H9 (cell line): Measurements from ENCODE around the gene ANAPC16. TPM values are rescaled to one million over a fixed set of nuclear protein-coding genes. Genes with fewer than 3 reads are reported as not detected.

Experiments
- DNase-seq: peaks from one replicate; pipeline ENCODE4 v3.0.0-alpha.2; 2017
- H2AFZ ChIP-seq: one replicate; pipeline ENCODE4 v1.6.1; 2013; ENCODE audit warnings: mild to moderate bottlenecking, low read length, control low read depth, moderate library complexity
- H2AK5ac ChIP-seq: 2 replicates; pipeline ENCODE4 v1.6.1; 2013; ENCODE audit warnings: low read length, control low read depth, mixed read lengths; ENCODE audit not compliant: insufficient read length
- H2BK120ac ChIP-seq: one replicate; pipeline ENCODE4 v1.6.1; 2013; ENCODE audit warnings: low read depth, mild to moderate bottlenecking, low read length, control low read depth, inconsistent platforms; ENCODE audit not compliant: poor library complexity, severe bottlenecking
- H2BK12ac ChIP-seq: 2 replicates; pipeline ENCODE4 v1.6.1; 2013; ENCODE audit warnings: low read length, control low read depth, mixed read lengths, low read depth; ENCODE audit not compliant: insufficient read length
- H2BK15ac ChIP-seq: 2 replicates; pipeline ENCODE4 v1.6.1; 2013; ENCODE audit warnings: low read depth, low read length, control low read depth
- H2BK20ac ChIP-seq: one replicate; pipeline ENCODE4 v1.6.1; 2013; ENCODE audit warnings: low read depth, mild to moderate bottlenecking, low read length, control low read depth, inconsistent platforms; ENCODE audit not compliant: poor library complexity, severe bottlenecking
- H2BK5ac ChIP-seq: 2 replicates; pipeline ENCODE4 v1.6.1; 2013; ENCODE audit warnings: low read length, control low read depth, mixed read lengths; ENCODE audit not compliant: insufficient read length
- H3K14ac ChIP-seq: 2 replicates; pipeline ENCODE4 v1.6.1; 2013; ENCODE audit warnings: low read length, control low read depth; ENCODE audit not compliant: insufficient read depth
- H3K18ac ChIP-seq: 2 replicates; pipeline ENCODE4 v1.6.1; 2013; ENCODE audit warnings: low read depth, mild to moderate bottlenecking, mixed read lengths, low read length, control low read depth; ENCODE audit not compliant: insufficient read length
- H3K23ac ChIP-seq: 2 replicates; pipeline ENCODE4 v1.6.1; 2013; ENCODE audit warnings: low read length, control low read depth, mixed read lengths, low read depth; ENCODE audit not compliant: insufficient read length
- H3K23me2 ChIP-seq: 2 replicates; pipeline ENCODE4 v1.6.1; 2013; ENCODE audit warnings: low read depth, mild to moderate bottlenecking, mixed read lengths, low read length, control low read depth; ENCODE audit not compliant: insufficient read length, poor library complexity, severe bottlenecking
- H3K27ac ChIP-seq: 2 replicates; pipeline ENCODE4 v1.5.1; 2013; ENCODE audit warnings: low read length, control low read depth, mixed read lengths, low read depth; ENCODE audit not compliant: insufficient read length
- H3K27me3 ChIP-seq: 2 replicates; pipeline ENCODE4 v1.6.1; 2013; ENCODE audit warnings: low read length, control low read depth, inconsistent platforms; ENCODE audit not compliant: insufficient read depth
- H3K4ac ChIP-seq: 2 replicates; pipeline ENCODE4 v1.6.1; 2013; ENCODE audit warnings: low read depth, mild to moderate bottlenecking, control low read depth, inconsistent platforms, low read length, moderate library complexity
- H3K4me1 ChIP-seq: 2 replicates; pipeline ENCODE4 v1.6.1; 2013; ENCODE audit warnings: low read length, control low read depth, inconsistent platforms; ENCODE audit not compliant: insufficient read depth
- H3K4me2 ChIP-seq: 2 replicates; pipeline ENCODE4 v1.6.1; 2013; ENCODE audit warnings: low read length, control low read depth, mixed read lengths; ENCODE audit not compliant: insufficient read length, insufficient read depth
- H3K56ac ChIP-seq: 2 replicates; pipeline ENCODE4 v1.6.1; 2013; ENCODE audit warnings: low read depth, mild to moderate bottlenecking, mixed read lengths, low read length, control low read depth; ENCODE audit not compliant: insufficient read length
- H3K79me1 ChIP-seq: 2 replicates; pipeline ENCODE4 v1.6.1; 2013; ENCODE audit warnings: low read depth, mild to moderate bottlenecking, moderate library complexity, low read length, control low read depth, inconsistent platforms; ENCODE audit not compliant: insufficient read depth, poor library complexity, severe bottlenecking
- H3K79me2 ChIP-seq: 2 replicates; pipeline ENCODE4 v1.6.1; 2013; ENCODE audit warnings: low read length, control low read depth, inconsistent platforms; ENCODE audit not compliant: insufficient read depth
- H3K9ac ChIP-seq: 2 replicates; pipeline ENCODE4 v1.6.1; 2013; ENCODE audit warnings: low read length, control low read depth, mixed read lengths; ENCODE audit not compliant: insufficient read length; ENCODE audit errors: extremely low read depth
- H3K9me3 ChIP-seq: one replicate; pipeline ENCODE4 v1.6.1; 2013; ENCODE audit warnings: low read depth, low read length, inconsistent platforms; ENCODE audit not compliant: control insufficient read depth
- H3T11ph ChIP-seq: one replicate; pipeline ENCODE4 v1.6.1; 2013; ENCODE audit warnings: mild to moderate bottlenecking, low read length, control low read depth, inconsistent platforms
- H4K20me1 ChIP-seq: one replicate; pipeline ENCODE4 v1.6.1; 2013; ENCODE audit not compliant: control insufficient read depth, insufficient read length, insufficient read depth
- H4K5ac ChIP-seq: 2 replicates; pipeline ENCODE4 v1.6.1; 2013; ENCODE audit warnings: low read depth, mild to moderate bottlenecking, mixed read lengths, low read length, control low read depth; ENCODE audit not compliant: insufficient read length
- H4K8ac ChIP-seq: replicated peaks from 2 replicates; pipeline ENCODE4 v1.6.1; 2013; ENCODE audit warnings: low read length, control low read depth, mixed read lengths, low read depth; ENCODE audit not compliant: insufficient read length
- H4K91ac ChIP-seq: 2 replicates; pipeline ENCODE4 v1.6.1; 2013; ENCODE audit warnings: low read depth, mild to moderate bottlenecking, moderate library complexity, mixed read lengths, low read length, control low read depth; ENCODE audit not compliant: insufficient read length
- H3K27ac Mint-ChIP-seq, 3 experiments: 2 replicates in 2 of 3; 3 replicates in 1 of 3; pipeline ENCODE4 v1.8.0; 2020 to 2021; ENCODE audit warnings: mixed read lengths in 3 of 3, mild to moderate bottlenecking in 1 of 3, moderate library complexity in 1 of 3
- H3K27me3 Mint-ChIP-seq: 2 replicates; pipeline ENCODE4 v1.8.0; 2021; ENCODE audit warnings: low read depth, mild to moderate bottlenecking, moderate library complexity, mixed read lengths
- H3K36me3 Mint-ChIP-seq, 3 experiments: 2 replicates in 2 of 3; 3 replicates in 1 of 3; pipeline ENCODE4 v1.8.0; 2020 to 2021; ENCODE audit warnings: low read depth in 3 of 3, mixed read lengths in 3 of 3; ENCODE audit not compliant: insufficient read depth in 1 of 3
- H3K4me1 Mint-ChIP-seq, 2 experiments: 2 replicates each; pipeline ENCODE4 v1.8.0; 2020; ENCODE audit warnings: mixed read lengths in 2 of 2
- H3K4me3 Mint-ChIP-seq, 2 experiments: 2 replicates in 1 of 2; 3 replicates in 1 of 2; pipeline ENCODE4 v1.8.0; 2020 to 2021; ENCODE audit warnings: mild to moderate bottlenecking in 2 of 2, mixed read lengths in 2 of 2, moderate library complexity in 1 of 2
- H3K9me3 Mint-ChIP-seq, 2 experiments: 2 replicates in 1 of 2; 3 replicates in 1 of 2; pipeline ENCODE4 v1.8.0; 2020; ENCODE audit warnings: mild to moderate bottlenecking in 2 of 2, mixed read lengths in 2 of 2, moderate library complexity in 1 of 2
- WGBS: extraction: QIAGEN DNeasy Blood & Tissue Kit; methylation state at CpG from one replicate; pipeline ENCODE4 v1.1.7; 2013; ENCODE audit warnings: missing lambda C conversion rate, low lambda C conversion rate, mixed read lengths; ENCODE audit not compliant: insufficient read length; ENCODE audit errors: extremely low coverage; 5-methylcytosine and 5-hydroxymethylcytosine counted together
- total RNA-seq: library from RNA; stranded (reverse); gene quantifications from 2 replicates; pipeline ENCODE4 v1.2.1, GENCODE V29; 2021
- TF ChIP-seq, protein P1 (sequence below): fragments of 200-600 bp; sonication (generic); conservative IDR thresholded peaks from 3 replicates; pipeline ENCODE4 v1.8.0; 2021; ENCODE audit warnings: antibody characterized with exemption, mild to moderate bottlenecking

ANAPC16 gene
- total RNA-seq, 1 experiment from 2014 or later: 66.6 TPM

DNA sequence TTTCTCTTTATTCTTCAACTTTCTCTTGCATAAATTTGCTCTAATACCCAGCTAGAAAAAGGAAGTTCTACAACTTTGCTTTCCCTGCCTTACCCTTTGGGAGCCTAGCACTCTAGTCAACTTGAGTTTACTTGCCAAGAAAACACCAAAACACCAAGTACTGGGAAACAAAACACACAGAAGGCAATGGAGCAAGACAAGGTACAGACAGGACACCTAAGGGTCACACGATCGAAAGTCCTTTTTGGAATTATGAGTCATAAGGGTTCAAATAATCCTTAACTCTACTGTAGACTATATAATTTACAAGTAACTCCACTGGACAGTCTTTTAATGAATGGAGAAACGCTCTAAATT is 42.6 kb upstream of the ANAPC16 start:
- Histone ChIP-seq H3K4me2 (no peak overlapping the region), H3K4ac (no peak overlapping the region), H3K27ac (no peak overlapping the region), H3K79me1 (no peaks in the 10 kb centered on the region), H4K91ac (no peak overlapping the region), H2BK20ac (no peak overlapping the region), H3K18ac (no peak overlapping the region), H3K27me3 (no peaks in the 10 kb centered on the region), H3K56ac (no peak overlapping the region), H3K9ac (no peak overlapping the region), H2AK5ac (no peak overlapping the region), H3K14ac (no peak overlapping the region), H4K5ac (no peak overlapping the region), H2BK5ac (no peak overlapping the region), H2BK120ac (no peak overlapping the region), H3K4me1 (no peaks in the 10 kb centered on the region), H3K9me3 (no peaks in the 10 kb centered on the region), H4K8ac (no peak overlapping the region), H2AFZ (no peak overlapping the region), H2BK12ac (no peak overlapping the region), H3T11ph (no peak overlapping the region), H3K79me2 (no peaks in the 10 kb centered on the region), H3K23me2 (no peaks in the 10 kb centered on the region), H4K20me1 (no peaks in the 10 kb centered on the region), H2BK15ac (no peak overlapping the region), H3K23ac (no peak overlapping the region)
- no peak overlapping the region for H3K4me3 Mint-ChIP-seq
- TF ChIP-seq, protein P1, sequence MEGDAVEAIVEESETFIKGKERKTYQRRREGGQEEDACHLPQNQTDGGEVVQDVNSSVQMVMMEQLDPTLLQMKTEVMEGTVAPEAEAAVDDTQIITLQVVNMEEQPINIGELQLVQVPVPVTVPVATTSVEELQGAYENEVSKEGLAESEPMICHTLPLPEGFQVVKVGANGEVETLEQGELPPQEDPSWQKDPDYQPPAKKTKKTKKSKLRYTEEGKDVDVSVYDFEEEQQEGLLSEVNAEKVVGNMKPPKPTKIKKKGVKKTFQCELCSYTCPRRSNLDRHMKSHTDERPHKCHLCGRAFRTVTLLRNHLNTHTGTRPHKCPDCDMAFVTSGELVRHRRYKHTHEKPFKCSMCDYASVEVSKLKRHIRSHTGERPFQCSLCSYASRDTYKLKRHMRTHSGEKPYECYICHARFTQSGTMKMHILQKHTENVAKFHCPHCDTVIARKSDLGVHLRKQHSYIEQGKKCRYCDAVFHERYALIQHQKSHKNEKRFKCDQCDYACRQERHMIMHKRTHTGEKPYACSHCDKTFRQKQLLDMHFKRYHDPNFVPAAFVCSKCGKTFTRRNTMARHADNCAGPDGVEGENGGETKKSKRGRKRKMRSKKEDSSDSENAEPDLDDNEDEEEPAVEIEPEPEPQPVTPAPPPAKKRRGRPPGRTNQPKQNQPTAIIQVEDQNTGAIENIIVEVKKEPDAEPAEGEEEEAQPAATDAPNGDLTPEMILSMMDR: no peak
- H3K9me3 Mint-ChIP-seq: no peaks in the 10 kb centered on the region
- peaks cover 0 to 11% (median 0%) of the 10 kb centered on the region in 3 experiments; a peak in 3 of 7 replicates for H3K36me3 Mint-ChIP-seq
- DNase-seq: no peak
- H3K27me3 Mint-ChIP-seq: no peaks in the 10 kb centered on the region
- no CpG with 5 or more reads among the region's 3 CpGs for WGBS
- no peaks in the 10 kb centered on the region; a peak in 1 of 4 replicates for H3K4me1 Mint-ChIP-seq
- H3K27ac Mint-ChIP-seq: peak overlapping the region in 1 of 3 experiments; percentile 81; a peak in 2 of 7 replicates
